ENCODE measurements around the gene CCDC33.

- no peak for TF ChIP-seq EZH2 (IDR thresholded peaks at IDR 0.05; ENCODE audit: insufficient read depth, poor library complexity, severe bottlenecking)
- TF ChIP-seq EZH2phosphoT487 (IDR thresholded peaks at IDR 0.05; ENCODE audit: insufficient read depth, low read depth) = no peak
Observed at GRCh38 chr15:74374648-74375302, 138.6 kb downstream of the CCDC33 start.
